HCT116 (cell line): Measurements from ENCODE around the gene TKFC. TPM values are rescaled to one million over a fixed set of nuclear protein-coding genes. Genes with fewer than 3 reads are reported as not detected.

ENCODE experiments used
- ATAC-seq: fragments of 200-7000 bp; cut with Tn5 transposase; 2 replicates; pipeline ENCODE4 v1.9.1; 2020; ENCODE audit warnings: mild to moderate bottlenecking, moderate library complexity
- BruUV-seq: library from RNA; stranded (reverse); fragments of 400-500 nt; replicated peaks from 2 replicates; lab custom pipeline; 2021; lab: Mats Ljungman, UMichigan
- CTCF ChIA-PET: fragments of 300-600 bp; sonication (Branson Sonifier 250); formaldehyde crosslinking; loops from one replicate; lab custom pipeline; 2021; ENCODE audit warnings: antibody characterized with exemption; lab: Charles Lee
- POLR2A ChIA-PET: fragments of 300-600, 350-600 bp; sonication (Branson Sonifier 250); formaldehyde crosslinking; loops from one replicate; lab custom pipeline; 2021; ENCODE audit warnings: antibody characterized with exemption; lab: Charles Lee
- RAD21 ChIA-PET, 2 experiments: fragments of 300-600 bp; sonication (Branson Sonifier 250); formaldehyde crosslinking; loops; one replicate each; lab custom pipeline; 2023; ENCODE audit warnings: low total read pairs in 2 of 2; ENCODE audit not compliant: uncharacterized antibody in 2 of 2, unreplicated experiment in 2 of 2, low non-redundant PET in 1 of 2; lab: Charles Lee
- DNase-seq: peaks from one replicate; pipeline ENCODE4 v3.0.0-alpha.2; 2010; ENCODE audit warnings: low read depth, low spot score
- H2AFZ ChIP-seq: fragments of 200-600 bp; shearing (Covaris generic), sonication (generic); 2 replicates; pipeline ENCODE4 v1.6.1; 2017; ENCODE audit warnings: low read depth, mixed run types, mixed read lengths, antibody characterized with exemption, low read length; ENCODE audit not compliant: poor library complexity, severe bottlenecking
- H3K27ac ChIP-seq: 2 replicates; pipeline ENCODE4 v1.5.1; 2012; ENCODE audit warnings: low read depth, low read length
- H3K27me3 ChIP-seq: fragments of 200-600 bp; sonication (generic); 2 replicates; pipeline ENCODE4 v1.6.1; 2016; ENCODE audit warnings: mixed run types, low read length, mixed read lengths; ENCODE audit not compliant: insufficient read depth
- H3K36me3 ChIP-seq, 2 experiments: fragments of 200-500 bp in 1 of 2; fragments of 200-600 bp in 1 of 2; sonication (Bioruptor generic) in 1 of 2; sonication (generic) in 1 of 2; 2 replicates each; pipeline versions ENCODE4 v1.5.1 to v1.6.1; 2014 to 2016; ENCODE audit warnings: low read length in 2 of 2, inconsistent platforms in 1 of 2, mixed read lengths in 1 of 2, mixed run types in 1 of 2; ENCODE audit not compliant: insufficient read depth in 2 of 2, control insufficient read depth in 1 of 2
- H3K4me1 ChIP-seq, 2 experiments: fragments of 200-600 bp in 1 of 2; sonication (generic) in 1 of 2; 2 replicates each; pipeline versions ENCODE4 v1.5.1 to v1.6.1; 2012 to 2017; ENCODE audit warnings: low read length in 2 of 2, inconsistent platforms in 1 of 2, mild to moderate bottlenecking in 1 of 2, mixed read lengths in 1 of 2, mixed run types in 1 of 2, moderate library complexity in 1 of 2; ENCODE audit not compliant: insufficient read depth in 2 of 2, control insufficient read depth in 1 of 2
- H3K4me2 ChIP-seq: fragments of 200-600 bp; sonication (generic); 2 replicates; pipeline ENCODE4 v1.6.1; 2017; ENCODE audit warnings: mixed run types, low read length, mixed read lengths
- H3K4me3 ChIP-seq, 2 experiments: fragments of 200-600 bp in 1 of 2; sonication (generic) in 1 of 2; replicated peaks in 1 of 2; 2 replicates each; pipeline ENCODE4 v1.5.1; 2011 to 2016; ENCODE audit warnings: low read length in 2 of 2, control low read depth in 1 of 2, low read depth in 1 of 2, mild to moderate bottlenecking in 1 of 2, mixed read lengths in 1 of 2, mixed run types in 1 of 2
- H3K79me2 ChIP-seq: fragments of 200-600 bp; sonication (generic); 2 replicates; pipeline ENCODE4 v1.6.1; 2017; ENCODE audit warnings: mild to moderate bottlenecking, mixed run types, low read length, moderate library complexity, mixed read lengths; ENCODE audit not compliant: insufficient read depth
- H3K9ac ChIP-seq: fragments of 200-600 bp; sonication (generic); 2 replicates; pipeline ENCODE4 v1.6.1; 2016; ENCODE audit warnings: low read length, mixed read lengths
- H3K9me2 ChIP-seq: fragments of 200-600 bp; sonication (generic), shearing (Covaris generic); 2 replicates; pipeline ENCODE4 v1.6.1; 2017; ENCODE audit warnings: mixed run types, mild to moderate bottlenecking, moderate library complexity; ENCODE audit not compliant: insufficient read depth
- H3K9me3 ChIP-seq, 2 experiments: fragments of 200-500 bp in 1 of 2; fragments of 200-600 bp in 1 of 2; sonication (Bioruptor generic) in 1 of 2; sonication (generic) in 1 of 2; 2 replicates each; pipeline ENCODE4 v1.6.1; 2014 to 2017; ENCODE audit warnings: low read length in 2 of 2, mixed read lengths in 2 of 2, inconsistent platforms in 1 of 2, low read depth in 1 of 2, mild to moderate bottlenecking in 1 of 2, mixed run types in 1 of 2, moderate library complexity in 1 of 2; ENCODE audit not compliant: control insufficient read depth in 1 of 2, insufficient read depth in 1 of 2
- H4K20me1 ChIP-seq: fragments of 200-600 bp; sonication (generic), shearing (Covaris generic); 2 replicates; pipeline ENCODE4 v1.6.1; 2017; ENCODE audit warnings: mixed run types, mild to moderate bottlenecking, moderate library complexity; ENCODE audit not compliant: insufficient read depth
- CEBPB ChIP-seq: IDR thresholded peaks from 2 replicates; pipeline ENCODE4 v1.6.1; 2012; ENCODE audit warnings: low read depth
- EZH2 ChIP-seq: fragments of 200-600 bp; sonication (generic); IDR thresholded peaks from 2 replicates; pipeline ENCODE4 v1.6.1; 2017; ENCODE audit warnings: antibody characterized with exemption, mixed run types
- FOSL1 ChIP-seq: IDR thresholded peaks from 2 replicates; pipeline ENCODE4 v1.6.1; 2012; ENCODE audit warnings: low read depth
- POLR2A ChIP-seq: IDR thresholded peaks from 2 replicates; pipeline ENCODE4 v1.7.0; 2011; ENCODE audit warnings: borderline replicate concordance; ENCODE audit not compliant: insufficient read depth, insufficient read length; ENCODE audit errors: extremely low read depth
- RAD21 ChIP-seq: IDR thresholded peaks from 2 replicates; pipeline ENCODE4 v1.6.1; 2012; ENCODE audit warnings: low read depth, mild to moderate bottlenecking
- TCF7L2 ChIP-seq: IDR thresholded peaks from 2 replicates; pipeline ENCODE4 v1.7.0; 2011; ENCODE audit warnings: borderline replicate concordance, inconsistent platforms; ENCODE audit not compliant: insufficient read depth, insufficient read length; ENCODE audit errors: extremely low read depth
- ZFX ChIP-seq: fragments of 450-650 bp; IDR thresholded peaks from 2 replicates; pipeline ENCODE4 v1.6.1; 2017
- intact Hi-C: fragments of 100-400 bp; cut with micrococcal nuclease; formaldehyde crosslinking; loops from 2 replicates; pipeline ENCODE4 v1.10.0; 2022
- total RNA-seq: library from RNA; stranded (reverse); gene quantifications from one replicate; pipeline ENCODE4 v1.2.1, GENCODE V29; 2021; ENCODE audit not compliant: unreplicated experiment

TKFC gene
- total RNA-seq, 1 experiment from 2014 or later = 156 TPM

- ATAC-seq = no peak
- H3K4me1 ChIP-seq = no peaks in the 10 kb centered on the region
- no peak for DNase-seq
- POLR2A ChIA-PET = no interaction called here
- no peak overlapping the region for H3K27ac ChIP-seq
- H3K36me3 ChIP-seq = peaks cover 73 to 78% of the 10 kb centered on the region in 2 experiments
- H4K20me1 ChIP-seq = no peaks in the 10 kb centered on the region
- no peaks in the 10 kb centered on the region for H3K27me3 ChIP-seq
- H3K9me3 ChIP-seq = no peaks in the 10 kb centered on the region
- no peak overlapping the region for H2AFZ ChIP-seq
- peaks cover 13% of the 10 kb centered on the region for H3K79me2 ChIP-seq
- TF ChIP-seq RAD21 (no peak), ZFX (no peak), POLR2A (no peak), TCF7L2 (no peak), EZH2 (no peak), FOSL1 (no peak)
- no TSS peak for BruUV-seq
- no peaks in the 10 kb centered on the region for H3K9me2 ChIP-seq
- no peak overlapping the region for H3K9ac ChIP-seq
- RAD21 ChIA-PET = no interaction called here
- intact Hi-C loops = no loop called here
- H3K4me3 ChIP-seq = no peak overlapping the region
- CTCF ChIA-PET = no interaction called here
- H3K4me2 ChIP-seq = no peak overlapping the region
These were observed 27.6 kb upstream of the TKFC start for GRCh38 chr11:61305417-61305816.

- Histone ChIP-seq H3K4me2 (no peak overlapping the region), H3K36me3 (peaks cover 70 to 75% of the 10 kb centered on the region in 2 experiments), H3K9me3 (no peaks in the 10 kb centered on the region), H3K9ac (no peak overlapping the region), H3K79me2 (peaks cover 13% of the 10 kb centered on the region), H3K9me2 (no peaks in the 10 kb centered on the region), H3K27ac (no peak overlapping the region), H3K27me3 (no peaks in the 10 kb centered on the region), H4K20me1 (no peaks in the 10 kb centered on the region), H3K4me1 (no peaks in the 10 kb centered on the region), H2AFZ (no peak overlapping the region), H3K4me3 (no peak overlapping the region)
- ChIA-PET CTCF (no interaction called here), POLR2A (no interaction called here), RAD21 (no interaction called here)
- ATAC-seq (no peak), DNase-seq (no peak)
- intact Hi-C loops = no loop called here
- no peak for TF ChIP-seq CEBPB
- BruUV-seq = no TSS peak
These were observed 26.8 kb upstream of the TKFC start for GRCh38 chr11:61306221-61306620.
